ENCODE measurements around the gene TMEM82. TPM values are rescaled to one million over a fixed set of nuclear protein-coding genes. Genes with fewer than 3 reads are reported as not detected.
A peak's percentile ranks its signal among the peaks of the same experiment; 100 is the strongest.

Gene TMEM82
- total RNA-seq, 1 donor from 2014 or later: not detected

DNA sequence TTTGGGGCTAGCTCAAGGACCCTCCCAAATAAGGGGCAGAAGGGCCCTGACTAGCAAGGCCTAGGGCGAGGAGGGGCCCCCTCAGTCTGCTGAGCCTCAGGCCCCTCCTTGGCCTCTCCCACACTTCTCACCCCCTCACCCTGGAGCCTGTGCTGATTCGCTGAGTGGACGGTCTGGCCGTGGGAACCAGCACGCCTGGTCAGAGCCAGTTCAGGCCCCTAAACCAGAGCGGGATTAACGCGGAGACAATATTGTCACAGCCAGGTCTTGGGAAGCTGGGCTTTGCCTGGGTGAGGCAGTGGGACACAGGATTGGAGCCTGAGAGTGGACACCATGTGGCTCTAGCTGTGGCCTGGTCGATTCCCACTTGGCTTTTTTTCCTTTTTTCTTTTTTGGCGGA, 11.5 kb downstream of the TMEM82 start:
- H3K27me3 ChIP-seq: no peaks in the 10 kb centered on the region
- no peak overlapping the region for H3K27ac ChIP-seq
- H3K36me3 ChIP-seq: no peaks in the 10 kb centered on the region
- DNase-seq (ENCODE audit: extremely low spot score in 2 of 2): no peak
- no peak for TF ChIP-seq POLR2AphosphoS5 (IDR thresholded peaks at IDR 0.05; ENCODE audit: insufficient read depth in 1 of 2, low read depth in 1 of 2)
- TF ChIP-seq POLR2A (IDR thresholded peaks at IDR 0.05): no peak
- TF ChIP-seq, protein P1, sequence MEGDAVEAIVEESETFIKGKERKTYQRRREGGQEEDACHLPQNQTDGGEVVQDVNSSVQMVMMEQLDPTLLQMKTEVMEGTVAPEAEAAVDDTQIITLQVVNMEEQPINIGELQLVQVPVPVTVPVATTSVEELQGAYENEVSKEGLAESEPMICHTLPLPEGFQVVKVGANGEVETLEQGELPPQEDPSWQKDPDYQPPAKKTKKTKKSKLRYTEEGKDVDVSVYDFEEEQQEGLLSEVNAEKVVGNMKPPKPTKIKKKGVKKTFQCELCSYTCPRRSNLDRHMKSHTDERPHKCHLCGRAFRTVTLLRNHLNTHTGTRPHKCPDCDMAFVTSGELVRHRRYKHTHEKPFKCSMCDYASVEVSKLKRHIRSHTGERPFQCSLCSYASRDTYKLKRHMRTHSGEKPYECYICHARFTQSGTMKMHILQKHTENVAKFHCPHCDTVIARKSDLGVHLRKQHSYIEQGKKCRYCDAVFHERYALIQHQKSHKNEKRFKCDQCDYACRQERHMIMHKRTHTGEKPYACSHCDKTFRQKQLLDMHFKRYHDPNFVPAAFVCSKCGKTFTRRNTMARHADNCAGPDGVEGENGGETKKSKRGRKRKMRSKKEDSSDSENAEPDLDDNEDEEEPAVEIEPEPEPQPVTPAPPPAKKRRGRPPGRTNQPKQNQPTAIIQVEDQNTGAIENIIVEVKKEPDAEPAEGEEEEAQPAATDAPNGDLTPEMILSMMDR (IDR thresholded peaks at IDR 0.05): no peak
- H3K4me1 ChIP-seq: peaks cover 42% of the 10 kb centered on the region
- H3K4me3 ChIP-seq: no peak overlapping the region
- no peaks in the 10 kb centered on the region for H3K9me3 ChIP-seq
- intact Hi-C loops (cut with DNase I): no loop called here

DNA sequence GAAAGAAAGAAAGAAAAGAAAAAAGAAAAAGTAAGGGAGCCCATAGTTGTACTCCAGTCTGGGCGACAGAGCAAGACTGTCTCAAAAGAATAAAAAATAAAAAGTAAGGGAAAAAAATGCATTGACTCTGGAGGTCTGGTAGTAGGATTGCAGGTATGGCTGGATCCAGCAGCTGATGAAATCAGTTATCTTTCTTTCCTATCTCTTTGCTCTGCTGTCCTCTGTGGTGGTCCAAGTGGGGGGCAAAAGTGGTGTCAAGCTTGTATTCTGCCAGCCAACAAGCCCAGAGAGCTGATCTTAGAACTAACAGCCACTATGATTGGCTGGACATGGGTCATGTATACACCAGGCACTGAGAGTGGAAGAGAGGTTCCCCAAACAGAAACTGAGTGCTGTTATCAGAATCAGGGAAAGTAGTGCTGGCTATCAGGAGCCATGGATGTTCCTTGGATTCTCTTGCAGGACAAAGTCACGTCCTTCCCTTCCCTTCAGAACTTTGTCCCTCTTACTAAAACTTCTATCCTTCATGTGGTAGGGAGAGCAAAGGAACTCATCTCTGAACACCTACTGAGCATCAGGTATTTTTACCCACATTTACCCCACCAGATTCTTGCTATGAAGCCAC, 12.8 kb downstream of the TMEM82 start:
- intact Hi-C loops (cut with DNase I): loop anchor here (5.0 kb wide), 1 partner anchor 53 kb away; no protein-coding TSS in a partner anchor
- TF ChIP-seq, protein P1 (IDR thresholded peaks at IDR 0.05): no peak
- TF ChIP-seq POLR2A (IDR thresholded peaks at IDR 0.05) (no peak), POLR2AphosphoS5 (IDR thresholded peaks at IDR 0.05; ENCODE audit: insufficient read depth in 1 of 2, low read depth in 1 of 2) (no peak)
- Histone ChIP-seq H3K27me3 (no peaks in the 10 kb centered on the region), H3K4me1 (peaks cover 47% of the 10 kb centered on the region), H3K27ac (no peak overlapping the region), H3K36me3 (no peaks in the 10 kb centered on the region), H3K4me3 (no peak overlapping the region), H3K9me3 (no peaks in the 10 kb centered on the region)
- DNase-seq (ENCODE audit: extremely low spot score in 2 of 2): no peak

DNA sequence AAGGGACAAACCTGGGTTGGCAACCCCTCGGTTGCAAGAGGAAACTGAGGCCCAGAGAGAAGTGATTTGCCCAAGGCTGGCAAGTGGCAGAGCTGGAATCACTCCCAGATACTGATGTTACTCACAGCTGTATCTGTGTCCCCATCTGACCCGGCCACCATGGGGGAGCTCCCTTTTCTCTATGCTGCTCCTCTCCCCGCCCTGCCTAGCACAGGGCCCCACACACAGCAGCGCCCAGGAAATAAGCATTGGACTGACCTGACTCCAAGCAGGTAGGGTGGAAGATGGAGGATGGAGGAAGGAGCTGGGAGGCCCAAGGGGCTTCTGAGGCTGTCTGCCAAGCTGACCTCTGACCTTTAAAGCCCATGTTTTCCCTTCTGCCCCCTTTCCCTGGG, 13.3 kb downstream of the TMEM82 start:
- H3K27me3 ChIP-seq: no peaks in the 10 kb centered on the region
- H3K27ac ChIP-seq: no peak overlapping the region
- TF ChIP-seq, protein P1 (IDR thresholded peaks at IDR 0.05): no peak
- TF ChIP-seq POLR2AphosphoS5 (IDR thresholded peaks at IDR 0.05; ENCODE audit: insufficient read depth in 1 of 2, low read depth in 1 of 2) (no peak), POLR2A (IDR thresholded peaks at IDR 0.05) (no peak)
- H3K9me3 ChIP-seq: no peaks in the 10 kb centered on the region
- no peak overlapping the region for H3K4me3 ChIP-seq
- intact Hi-C loops (cut with DNase I): loop anchor here (5.0 kb wide), 1 partner anchor 53 kb away; no protein-coding TSS in a partner anchor
- H3K36me3 ChIP-seq: no peaks in the 10 kb centered on the region
- peaks cover 49% of the 10 kb centered on the region for H3K4me1 ChIP-seq
- DNase-seq (ENCODE audit: extremely low spot score in 2 of 2): no peak

DNA sequence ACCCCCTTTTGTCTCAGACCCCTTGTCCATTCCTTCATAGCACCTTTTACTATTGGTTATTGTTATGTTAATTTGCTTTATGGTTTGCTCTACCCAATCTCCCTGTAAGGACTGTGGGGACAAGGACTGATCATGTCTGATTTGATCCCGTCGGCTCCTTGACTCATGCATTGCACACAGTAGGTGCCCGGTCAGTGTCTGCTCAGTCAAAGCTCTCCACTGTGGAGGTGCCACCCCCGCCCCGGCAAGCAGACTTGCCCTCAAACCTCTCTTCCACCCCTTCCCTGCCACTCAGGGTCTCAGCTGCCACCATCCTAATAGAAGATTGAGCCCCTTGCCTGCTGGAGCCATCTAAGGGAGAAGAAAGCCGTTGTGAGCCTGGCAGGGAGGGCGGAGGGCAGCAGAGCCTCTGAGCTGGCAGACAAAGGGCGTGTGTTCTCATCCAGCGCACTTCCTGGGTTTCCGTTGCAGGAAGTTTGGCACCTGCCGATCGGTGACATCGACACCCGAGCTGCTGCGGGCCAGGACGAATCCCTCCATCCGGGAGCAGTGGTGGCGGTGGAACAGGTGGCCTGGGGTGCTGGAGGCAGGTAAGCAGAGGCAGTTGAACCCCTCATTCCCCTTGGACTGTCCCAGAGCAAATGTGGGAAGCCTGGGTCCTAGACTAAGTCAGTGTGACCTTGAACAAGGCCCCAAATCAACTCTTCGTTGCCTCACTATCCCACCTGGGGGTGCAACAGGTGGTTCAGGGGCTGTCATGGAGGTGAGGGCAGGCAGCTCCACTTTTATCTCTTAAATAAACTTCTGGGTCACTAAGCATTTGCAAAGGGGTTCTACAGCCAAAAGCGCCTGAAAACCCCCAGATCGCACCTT, 14.1 kb downstream of the TMEM82 start:
- intact Hi-C loops (cut with DNase I): loop anchor here (5.0 kb wide), 1 partner anchor 54 kb away; no protein-coding TSS in a partner anchor
- no peak for DNase-seq (ENCODE audit: extremely low spot score in 2 of 2)
- peak overlapping the region; percentile 87 for H3K27ac ChIP-seq
- no peaks in the 10 kb centered on the region for H3K27me3 ChIP-seq
- no peak overlapping the region for H3K4me3 ChIP-seq
- H3K36me3 ChIP-seq: no peaks in the 10 kb centered on the region
- H3K4me1 ChIP-seq: peaks cover 55% of the 10 kb centered on the region
- no peaks in the 10 kb centered on the region for H3K9me3 ChIP-seq
- TF ChIP-seq, protein P1 (IDR thresholded peaks at IDR 0.05): no peak
- TF ChIP-seq POLR2A (IDR thresholded peaks at IDR 0.05) (no peak), POLR2AphosphoS5 (IDR thresholded peaks at IDR 0.05; ENCODE audit: insufficient read depth in 1 of 2, low read depth in 1 of 2) (peak in 1 of 2 donors; percentile 20)
